DMS79 (cell line): Measurements from ENCODE around the gene RFXAP.

Experiments
- DNase-seq: peaks from one replicate; lab custom pipeline; 2025; lab: John Stamatoyannopoulos, UW

The RFXAP gene

DNA sequence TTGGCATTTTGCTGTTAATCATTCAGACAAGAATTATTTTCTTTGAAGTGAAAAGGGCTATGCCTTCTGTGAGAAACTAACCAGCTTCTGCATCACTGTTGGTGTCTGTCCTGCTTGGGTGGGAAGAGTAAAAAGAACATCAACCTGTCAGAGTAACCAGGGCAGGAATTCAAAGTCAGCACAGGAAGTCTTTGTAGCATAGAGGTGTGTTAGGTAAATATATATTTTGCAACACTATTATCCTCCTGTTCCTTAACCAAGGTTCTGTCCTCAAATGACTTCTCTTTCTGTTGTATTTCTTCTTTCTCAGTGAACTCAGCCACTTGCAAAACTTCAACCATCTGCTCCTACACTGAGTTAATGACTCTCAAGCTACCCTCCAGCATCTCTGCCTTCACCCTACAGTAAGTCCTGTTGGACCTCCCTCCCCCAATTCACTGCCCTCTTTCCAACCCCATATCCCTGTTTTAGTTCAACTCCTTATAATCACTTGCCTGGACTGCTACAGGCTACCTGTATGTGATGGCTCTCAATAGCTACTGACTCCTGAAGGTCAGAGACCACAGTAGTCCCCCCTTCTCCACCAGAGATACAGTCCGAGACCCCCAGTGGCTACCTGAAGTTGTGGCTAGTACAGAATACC is 51.1 kb downstream of the RFXAP start:
- DNase-seq = no peak

DNA sequence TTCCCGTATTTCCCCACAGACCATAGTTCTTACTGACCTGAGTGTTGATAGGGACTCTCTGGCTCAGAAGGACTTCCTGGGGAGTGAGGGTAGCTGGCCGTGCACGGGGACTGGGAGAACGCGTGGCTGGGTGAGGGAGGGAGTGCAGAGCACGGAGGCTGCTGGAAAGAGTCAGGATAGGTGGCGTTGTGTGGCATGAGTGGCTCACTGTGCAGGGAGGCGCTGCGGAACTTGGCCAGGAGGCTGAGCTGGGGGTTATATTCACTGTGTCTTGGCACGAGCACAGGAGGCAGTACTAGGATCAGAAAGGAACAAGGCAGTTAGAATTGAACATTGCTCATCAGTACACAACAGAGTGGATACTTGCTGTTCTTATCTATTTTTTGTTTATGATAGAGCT is 53.6 kb downstream of the RFXAP start:
- no peak for DNase-seq

- DNase-seq = no peak
These were observed 56.4 kb downstream of the RFXAP start for GRCh38 chr13:36875431-36875830.

DNA sequence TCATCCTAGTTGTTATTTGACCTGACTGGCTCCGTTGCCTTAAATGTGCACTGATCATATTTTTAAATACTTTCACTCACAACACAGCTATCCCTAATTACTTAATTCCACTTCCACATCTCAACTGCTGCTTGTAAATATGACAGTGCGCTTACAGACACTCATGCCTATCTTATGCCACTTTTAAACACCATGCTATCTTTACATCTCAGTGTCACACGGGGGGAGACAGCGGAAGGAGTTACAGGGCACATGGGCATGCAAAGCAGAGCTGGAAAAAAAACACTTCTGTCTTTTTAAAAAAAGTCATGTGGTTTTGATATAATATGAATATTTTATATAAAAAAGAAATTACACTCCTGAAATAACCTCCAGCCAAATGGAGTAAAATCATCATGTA is 56.9 kb downstream of the RFXAP start:
- no peak for DNase-seq
